ENCODE measurements around the gene PHLDB1.
"Not testable (repeated sequence)": the region's sequence is repeated elsewhere in the genome, so short reads cannot be mapped to it uniquely, and the experiment has no call there.

DNA sequence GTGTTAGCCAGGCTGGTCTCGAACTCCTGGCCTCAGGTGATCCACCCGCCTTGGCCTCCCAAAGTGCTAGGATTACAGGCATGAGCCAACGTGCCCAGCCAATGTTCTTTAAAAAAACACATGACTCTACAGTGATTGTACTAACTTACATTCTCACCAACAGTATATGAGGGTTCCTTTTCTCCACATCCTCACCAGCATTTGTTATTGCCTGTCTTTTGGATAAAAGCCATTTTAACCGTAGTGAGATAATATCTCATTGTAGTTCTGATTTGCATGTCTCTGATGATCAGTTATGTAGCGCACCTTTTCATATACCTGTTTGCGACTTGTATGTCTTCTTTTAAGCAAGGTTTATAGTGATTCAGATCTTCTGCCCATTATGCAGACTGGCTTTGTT, 75.5 kb downstream of the PHLDB1 start:
- not testable (repeated sequence) for TF ChIP-seq CTCF, EZH2phosphoT487 (IDR thresholded peaks at IDR 0.05)

All from neural progenitor cell (in vitro differentiated cells).